Prostate gland (tissue), 2 donors: ENCODE measurements around the gene KIAA1755. TPM values are rescaled to one million over a fixed set of nuclear protein-coding genes. Genes with fewer than 3 reads are reported as not detected.

Experiments used
- DNase-seq: peaks from one replicate; pipeline ENCODE4 v3.0.0-alpha.2; 2019; ENCODE audit warnings: low spot score
- H3K27ac ChIP-seq, 2 donors: fragments of 200-600 bp; sonication (generic); 2 replicates each; pipeline ENCODE4 v1.5.1; 2017 to 2019
- H3K27me3 ChIP-seq: fragments of 200-600 bp; sonication (generic); replicated peaks from 2 replicates; pipeline ENCODE4 v1.5.1; 2019; ENCODE audit not compliant: insufficient read depth
- H3K36me3 ChIP-seq, 2 donors: fragments of 200-600 bp; sonication (generic); 1 replicate in 1 of 2; 2 replicates in 1 of 2; pipeline versions ENCODE4 v1.5.1 to v1.8.1; 2017 to 2019
- H3K4me1 ChIP-seq: fragments of 200-600 bp; sonication (generic); replicated peaks from 2 replicates; pipeline ENCODE4 v1.5.1; 2019
- H3K4me3 ChIP-seq, 2 donors: fragments of 200-600 bp; sonication (generic); 2 replicates each; pipeline ENCODE4 v1.5.1; 2017 to 2019
- H3K9me3 ChIP-seq: fragments of 200-600 bp; sonication (generic); 2 replicates; pipeline ENCODE4 v1.5.1; 2017
- CTCF ChIP-seq, 4 experiments: fragments of 200-600 bp in 2 of 4; fragments of 450-650 bp in 2 of 4; sonication (generic) in 2 of 4; IDR thresholded peaks; 1 replicate in 3 of 4; 2 replicates in 1 of 4; pipeline ENCODE4 v1.5.1; 2016 to 2019; ENCODE audit warnings: antibody characterized with exemption in 4 of 4, mild to moderate bottlenecking in 2 of 4, moderate library complexity in 2 of 4
- POLR2A ChIP-seq: fragments of 450-650 bp; IDR thresholded peaks from one replicate; pipeline ENCODE4 v1.6.1; 2016; ENCODE audit warnings: antibody characterized with exemption, mild to moderate bottlenecking
- POLR2AphosphoS5 ChIP-seq: sonication (generic); formaldehyde crosslinking; IDR thresholded peaks from one replicate; pipeline ENCODE4 v1.6.1; 2017; ENCODE audit warnings: antibody characterized with exemption
- WGBS: methylation state at CpG from one replicate; pipeline ENCODE4 v1.1.5; 2018; 5-methylcytosine and 5-hydroxymethylcytosine counted together
- intact Hi-C: fragments of 100-400 bp; cut with DNase I; formaldehyde crosslinking; loops from one replicate; pipeline ENCODE4 v1.14.2; 2022
- total RNA-seq, 2 donors: library from RNA; depleted of rRNA; stranded (reverse); fragments of >200 nt; gene quantifications; one replicate each; pipeline ENCODE4 v1.1.0, GENCODE V29; 2016

KIAA1755 gene
- total RNA-seq, 2 donors from 2014 or later, result 5.0 to 10.8 TPM

- DNase-seq, result peak; percentile 37
- H3K27me3 ChIP-seq, result no peaks in the 10 kb centered on the region
- no peak overlapping the region for H3K27ac ChIP-seq
- no peaks in the 10 kb centered on the region for H3K9me3 ChIP-seq
- peaks cover 2% of the 10 kb centered on the region for H3K4me1 ChIP-seq
- TF ChIP-seq POLR2AphosphoS5 (no peak), CTCF (IDR thresholded peaks at IDR 0.05) (peak; percentile 68 to 82 (median 73))
- H3K4me3 ChIP-seq, result no peak overlapping the region
- intact Hi-C loops, result loop anchor here (5.0 kb wide), 2 partner anchors 55 to 660 kb away; partner anchors contain the start of gene TGM2
- WGBS, result 54% methylated on average over 12 of the region's 12 CpGs
- no peaks in the 10 kb centered on the region for H3K36me3 ChIP-seq
Observed at GRCh38 chr20:38222231-38222922, 38.2 kb downstream of the KIAA1755 start.

GRCh38 chr20:38221119-38221589 lies 39.4 kb downstream of the KIAA1755 start:
- no peaks in the 10 kb centered on the region for H3K27me3 ChIP-seq
- TF ChIP-seq CTCF (IDR thresholded peaks at IDR 0.05) (peak; percentile 37 to 89 (median 79)), POLR2A (peak; percentile 11), POLR2AphosphoS5 (no peak)
- 13% methylated on average over 11 of the region's 11 CpGs for WGBS
- DNase-seq, result no peak
- intact Hi-C loops, result loop anchor here (2.0 to 5.0 kb wide), 3 partner anchors 54 to 659 kb away; partner anchors contain the start of gene TGM2
- peaks cover 2% of the 10 kb centered on the region for H3K4me1 ChIP-seq
- no peaks in the 10 kb centered on the region for H3K36me3 ChIP-seq
- H3K27ac ChIP-seq, result no peak overlapping the region
- no peaks in the 10 kb centered on the region for H3K9me3 ChIP-seq
- H3K4me3 ChIP-seq, result no peak overlapping the region

GRCh38 chr20:38220587-38221118 lies 39.9 kb downstream of the KIAA1755 start:
- TF ChIP-seq POLR2AphosphoS5 (no peak), CTCF (IDR thresholded peaks at IDR 0.05) (no peak), POLR2A (no peak)
- intact Hi-C loops, result loop anchor here (2.0 to 5.0 kb wide), 3 partner anchors 53 to 658 kb away; partner anchors contain the start of gene TGM2
- H3K27me3 ChIP-seq, result no peaks in the 10 kb centered on the region
- no peaks in the 10 kb centered on the region for H3K36me3 ChIP-seq
- 76% methylated on average over 11 of the region's 11 CpGs for WGBS
- peaks cover 2% of the 10 kb centered on the region for H3K4me1 ChIP-seq
- no peak for DNase-seq
- no peaks in the 10 kb centered on the region for H3K9me3 ChIP-seq
- no peak overlapping the region for H3K4me3 ChIP-seq
- no peak overlapping the region for H3K27ac ChIP-seq

- DNase-seq, result no peak
Observed at GRCh38 chr20:38219006-38219950, 41.3 kb downstream of the KIAA1755 start.

More at GRCh38 chr20:38219006-38219950, 41.3 kb downstream of the KIAA1755 start:
- Histone ChIP-seq H3K27ac (no peak overlapping the region), H3K27me3 (no peaks in the 10 kb centered on the region), H3K36me3 (no peaks in the 10 kb centered on the region), H3K4me3 (no peak overlapping the region), H3K4me1 (peaks cover 2% of the 10 kb centered on the region), H3K9me3 (no peaks in the 10 kb centered on the region)
- intact Hi-C loops, result no loop called here
- TF ChIP-seq POLR2AphosphoS5, result no peak
- no peak for TF ChIP-seq CTCF (IDR thresholded peaks at IDR 0.05)
- no peak for TF ChIP-seq POLR2A
- 80% methylated on average over 14 of the region's 19 CpGs for WGBS
